ENCODE results near the gene TNC.

DNA sequence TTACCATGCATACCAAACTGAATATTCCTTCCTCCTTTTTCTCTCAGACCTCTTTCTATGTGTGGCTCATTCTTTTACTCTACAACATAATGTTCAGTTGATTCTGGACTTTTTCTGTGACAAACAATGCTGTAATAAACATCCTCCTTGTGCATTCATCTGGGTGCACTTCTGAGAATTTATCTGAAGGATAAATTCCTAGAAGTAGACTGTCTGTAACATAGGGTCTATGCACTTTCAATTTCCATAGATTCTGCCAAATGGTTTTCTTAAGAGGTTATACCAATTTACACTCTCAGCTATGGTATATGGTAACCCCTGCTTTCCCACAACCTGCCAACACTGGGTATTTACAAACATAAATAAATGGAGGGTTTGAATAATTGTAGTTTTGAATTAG lies 24.1 kb upstream of the TNC start:
- TF ChIP-seq EZH2 (IDR thresholded peaks at IDR 0.05; ENCODE audit: insufficient read depth, poor library complexity, severe bottlenecking) (no peak), EZH2phosphoT487 (IDR thresholded peaks at IDR 0.05; ENCODE audit: insufficient read depth, low read depth) (no peak)

Measured in GM23248 (cell line).